GM20000 (cell line): ENCODE data around the gene VIPR2.
"Not testable (repeated sequence)": the region's sequence is repeated elsewhere in the genome, so short reads cannot be mapped to it uniquely, and the experiment has no call there.

Experiments
- DNase-seq: peaks from one replicate; pipeline ENCODE4 v3.0.0; 2012; ENCODE audit warnings: low spot score
- TF ChIP-seq, protein P1 (sequence below): IDR thresholded peaks from 2 replicates; pipeline ENCODE4 v1.5.1; 2012; ENCODE audit warnings: mild to moderate bottlenecking, control low read depth; ENCODE audit errors: extremely low read depth, missing control alignments

The VIPR2 gene

DNA sequence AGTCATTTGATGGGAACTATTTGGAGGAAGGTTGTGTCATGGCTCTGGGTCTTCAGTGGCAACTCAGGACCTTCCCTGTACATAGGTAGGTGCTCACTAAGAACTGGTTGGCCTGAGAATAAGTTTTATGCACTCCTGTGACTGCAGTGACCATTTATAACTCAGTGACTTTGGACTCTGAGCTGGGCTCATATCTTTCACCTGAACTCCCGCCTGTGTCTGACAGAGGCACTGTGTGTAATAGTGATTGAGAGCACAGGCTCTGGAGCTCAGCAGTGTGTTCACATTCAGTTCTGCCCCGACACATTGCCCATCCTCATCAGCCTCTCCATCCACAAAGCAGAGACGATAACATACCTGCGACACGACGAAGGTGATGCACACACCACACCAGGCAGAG lies 34.6 kb upstream of the VIPR2 start:
- no peak for DNase-seq
- TF ChIP-seq, protein P1, sequence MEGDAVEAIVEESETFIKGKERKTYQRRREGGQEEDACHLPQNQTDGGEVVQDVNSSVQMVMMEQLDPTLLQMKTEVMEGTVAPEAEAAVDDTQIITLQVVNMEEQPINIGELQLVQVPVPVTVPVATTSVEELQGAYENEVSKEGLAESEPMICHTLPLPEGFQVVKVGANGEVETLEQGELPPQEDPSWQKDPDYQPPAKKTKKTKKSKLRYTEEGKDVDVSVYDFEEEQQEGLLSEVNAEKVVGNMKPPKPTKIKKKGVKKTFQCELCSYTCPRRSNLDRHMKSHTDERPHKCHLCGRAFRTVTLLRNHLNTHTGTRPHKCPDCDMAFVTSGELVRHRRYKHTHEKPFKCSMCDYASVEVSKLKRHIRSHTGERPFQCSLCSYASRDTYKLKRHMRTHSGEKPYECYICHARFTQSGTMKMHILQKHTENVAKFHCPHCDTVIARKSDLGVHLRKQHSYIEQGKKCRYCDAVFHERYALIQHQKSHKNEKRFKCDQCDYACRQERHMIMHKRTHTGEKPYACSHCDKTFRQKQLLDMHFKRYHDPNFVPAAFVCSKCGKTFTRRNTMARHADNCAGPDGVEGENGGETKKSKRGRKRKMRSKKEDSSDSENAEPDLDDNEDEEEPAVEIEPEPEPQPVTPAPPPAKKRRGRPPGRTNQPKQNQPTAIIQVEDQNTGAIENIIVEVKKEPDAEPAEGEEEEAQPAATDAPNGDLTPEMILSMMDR, result no peak

DNA sequence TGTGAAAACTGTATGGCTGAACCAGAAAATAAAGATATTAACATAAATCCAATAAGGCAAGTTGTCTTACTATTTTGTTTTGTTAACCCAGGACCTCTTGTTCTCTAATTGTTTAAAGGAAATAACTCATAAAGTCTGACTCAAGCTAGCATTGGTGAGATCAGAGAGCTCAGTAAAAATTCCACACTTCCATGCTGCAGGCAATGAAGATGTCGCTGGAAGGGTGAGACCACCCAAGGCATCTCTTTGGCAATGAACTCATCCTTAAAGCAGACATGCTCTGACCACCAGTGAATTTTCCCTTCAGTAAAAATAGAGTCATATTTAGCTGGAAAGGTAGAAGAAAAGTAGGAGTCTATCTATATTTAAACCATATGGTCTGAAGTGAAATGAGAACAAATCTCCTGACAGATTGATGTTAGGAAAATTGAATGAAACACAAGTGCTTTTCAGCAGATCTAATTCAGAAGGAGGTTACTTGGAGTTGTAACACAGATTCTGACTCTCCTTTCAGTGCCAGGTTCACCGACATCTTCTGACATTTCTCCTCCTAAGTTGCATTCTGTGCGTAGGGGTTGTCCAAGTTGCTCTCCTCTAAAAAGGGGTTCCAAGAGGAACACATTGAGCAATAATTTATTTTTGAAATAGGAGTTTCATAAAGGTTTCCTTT lies 32.8 kb upstream of the VIPR2 start:
- TF ChIP-seq, protein P1, result no peak
- no peak for DNase-seq

DNA sequence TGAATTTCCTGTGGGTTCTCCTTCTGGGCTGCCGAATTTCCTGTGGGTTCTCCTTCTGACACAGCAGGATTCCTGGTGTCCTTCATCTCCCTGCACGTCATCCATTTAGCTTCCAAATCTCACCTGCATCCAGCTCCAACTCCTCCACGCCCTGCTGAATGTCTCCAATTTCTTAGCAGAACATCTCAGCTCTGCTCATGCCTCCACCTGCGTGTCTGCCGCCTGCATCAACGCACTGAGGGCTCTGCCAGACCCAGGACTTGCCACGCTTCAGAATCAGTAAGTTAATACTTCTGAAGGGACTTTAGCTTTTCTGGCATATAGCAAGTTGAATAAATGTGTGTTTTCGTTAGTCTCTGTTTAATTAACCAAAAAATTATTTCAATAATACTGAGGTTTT lies 31.1 kb upstream of the VIPR2 start:
- DNase-seq, result no peak
- TF ChIP-seq, protein P1, result no peak

DNA sequence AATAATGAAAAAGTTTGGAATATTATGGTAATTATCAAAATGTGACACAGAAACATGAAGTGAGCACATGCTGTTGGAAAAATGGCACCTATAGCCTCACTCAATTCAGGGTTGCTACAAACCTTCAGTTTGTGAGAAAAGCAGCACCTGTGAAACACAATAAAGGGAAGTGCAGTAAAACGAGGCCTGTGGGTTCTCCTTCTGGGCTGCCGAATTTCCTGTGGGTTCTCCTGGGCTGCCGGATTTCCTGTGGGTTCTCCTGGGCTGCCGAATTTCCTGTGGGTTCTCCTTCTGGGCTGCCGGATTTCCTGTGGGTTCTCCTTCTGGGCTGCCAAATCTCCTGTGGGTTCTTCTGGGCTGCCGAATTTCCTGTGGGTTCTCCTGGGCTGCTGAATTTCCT lies 30.4 kb upstream of the VIPR2 start:
- not testable (repeated sequence) for DNase-seq

DNA sequence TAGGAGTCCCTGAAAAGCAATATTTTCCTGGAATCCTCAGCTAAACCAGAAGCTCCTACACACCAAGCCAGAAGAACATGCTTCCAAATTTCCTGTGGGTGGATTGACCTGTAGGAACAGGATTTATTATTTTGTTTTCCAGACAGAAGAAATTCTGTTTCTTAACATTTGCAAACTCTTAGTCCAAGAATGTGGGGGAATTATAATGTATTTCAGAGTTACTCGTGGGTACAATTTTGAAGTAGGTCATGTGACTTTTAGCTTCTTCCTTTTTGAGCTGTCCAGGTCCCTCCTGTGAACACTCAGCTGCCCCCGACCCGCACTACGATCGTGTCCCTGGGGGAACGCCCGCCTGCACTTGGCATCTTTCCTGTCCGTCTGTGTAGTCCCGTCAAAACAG lies 27.7 kb upstream of the VIPR2 start:
- DNase-seq, result no peak
- TF ChIP-seq, protein P1, result no peak

DNA sequence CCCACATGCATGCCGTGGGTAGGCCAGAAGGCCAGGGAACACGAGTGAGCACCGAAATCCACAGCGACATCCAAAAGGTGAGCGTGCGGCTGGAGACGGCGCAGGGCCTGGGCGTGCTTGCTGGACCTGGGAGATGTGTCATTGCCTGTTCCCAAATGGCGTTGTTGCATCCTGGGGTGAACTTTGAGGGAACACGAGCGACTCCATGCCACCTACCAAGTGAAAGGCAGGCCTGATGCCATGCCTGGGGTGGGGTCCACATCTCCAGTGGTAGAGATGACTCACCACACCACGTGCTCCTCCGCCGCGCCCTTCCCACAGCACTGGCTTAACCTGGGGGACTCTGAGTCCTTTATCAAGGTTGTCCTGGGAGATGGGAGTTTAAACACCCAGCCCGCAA lies 24.7 kb upstream of the VIPR2 start:
- DNase-seq, result no peak
- TF ChIP-seq, protein P1, result no peak

DNA sequence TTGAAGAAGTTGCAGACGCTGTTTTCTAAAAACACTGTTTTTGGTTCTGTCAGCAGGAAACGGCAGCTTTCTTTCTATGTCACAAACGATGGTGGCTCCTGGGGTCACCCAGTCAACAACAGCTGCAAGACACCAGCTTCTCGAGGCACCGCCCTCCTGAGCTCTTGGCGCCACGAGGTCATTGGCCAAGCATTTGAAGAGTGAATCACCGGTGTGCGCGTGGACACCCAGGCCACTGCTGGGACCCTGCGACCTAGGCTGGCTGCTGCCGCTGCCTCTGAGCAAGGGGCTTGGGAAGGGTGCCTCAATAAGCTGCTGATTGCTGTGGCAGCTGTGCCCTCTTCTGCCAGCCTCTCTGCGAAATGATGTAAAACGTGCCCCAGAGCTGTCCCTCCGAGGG lies 22.5 kb upstream of the VIPR2 start:
- TF ChIP-seq, protein P1, result no peak
- no peak for DNase-seq

DNA sequence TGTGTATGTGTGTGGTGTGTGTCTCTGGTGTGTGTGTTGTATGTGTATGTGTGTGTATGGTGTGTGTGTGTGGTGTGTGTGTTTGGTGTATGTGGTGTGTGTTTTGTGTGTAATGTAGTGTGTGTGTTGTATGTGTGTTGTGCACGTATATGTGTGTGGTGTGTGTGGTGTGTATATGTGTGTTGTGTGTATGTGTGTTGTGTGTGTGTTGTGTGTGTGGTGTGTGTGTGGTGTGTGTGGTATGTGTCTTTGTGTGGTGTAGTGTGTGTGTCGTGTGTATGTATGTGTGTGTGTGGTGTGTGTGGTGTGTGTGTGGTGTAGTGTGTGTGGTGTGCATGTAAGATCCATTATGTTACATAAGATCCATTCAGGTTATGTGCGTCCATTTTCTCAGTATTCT lies 21.9 kb upstream of the VIPR2 start:
- TF ChIP-seq, protein P1, result no peak
- DNase-seq, result no peak
